Natural killer cell (primary cell): Measurements from ENCODE around the gene B3GNT5. TPM values are rescaled to one million over a fixed set of nuclear protein-coding genes. Genes with fewer than 3 reads are reported as not detected.

Experiments used
- ATAC-seq, 3 donors: fragments of 150-1000 bp in 2 of 3; fragments of 200-7000 bp in 1 of 3; cut with Tn5 transposase; 1 replicate in 1 of 3; 2 replicates in 2 of 3; pipeline ENCODE4 v1.10.0; 2021; ENCODE audit warnings: mild to moderate bottlenecking in 2 of 3, moderate library complexity in 2 of 3
- DNase-seq, 2 donors: peaks; one replicate each; pipeline versions ENCODE4 v3.0.0 to v3.0.0-alpha.2; 2013 to 2021; ENCODE audit warnings: mixed read lengths in 1 of 2
- H3K27ac ChIP-seq: one replicate; pipeline ENCODE4 v1.5.1; 2013; ENCODE audit warnings: mild to moderate bottlenecking, low read length
- H3K27me3 ChIP-seq: one replicate; pipeline ENCODE4 v1.6.1; 2013; ENCODE audit warnings: low read length; ENCODE audit not compliant: control insufficient read depth, insufficient read depth
- H3K36me3 ChIP-seq: one replicate; pipeline ENCODE4 v1.6.1; 2013; ENCODE audit warnings: low read length; ENCODE audit not compliant: control insufficient read depth, insufficient read depth
- H3K4me1 ChIP-seq: one replicate; pipeline ENCODE4 v1.6.1; 2013; ENCODE audit warnings: low read length; ENCODE audit not compliant: control insufficient read depth, insufficient read depth
- H3K4me3 ChIP-seq: one replicate; pipeline ENCODE4 v1.5.1; 2013; ENCODE audit warnings: low read length
- H3K9me3 ChIP-seq: one replicate; pipeline ENCODE4 v1.6.1; 2013; ENCODE audit warnings: low read length; ENCODE audit not compliant: control insufficient read depth, insufficient read depth
- H3K27ac Mint-ChIP-seq, 2 donors: one replicate each; pipeline ENCODE4 v1.8.0; 2022; ENCODE audit warnings: mild to moderate bottlenecking in 2 of 2, mixed read lengths in 2 of 2, moderate library complexity in 1 of 2
- H3K27me3 Mint-ChIP-seq, 2 donors: one replicate each; pipeline ENCODE4 v1.8.0; 2022; ENCODE audit warnings: low read depth in 2 of 2, mixed read lengths in 2 of 2
- H3K36me3 Mint-ChIP-seq: one replicate; pipeline ENCODE4 v1.8.0; 2022; ENCODE audit warnings: mixed read lengths
- H3K4me1 Mint-ChIP-seq, 2 donors: one replicate each; pipeline ENCODE4 v1.8.0; 2022; ENCODE audit warnings: mixed read lengths in 2 of 2
- H3K4me3 Mint-ChIP-seq: one replicate; pipeline ENCODE4 v1.8.0; 2022; ENCODE audit warnings: mild to moderate bottlenecking, moderate library complexity, mixed read lengths
- H3K9me3 Mint-ChIP-seq, 2 donors: one replicate each; pipeline ENCODE4 v1.8.0; 2022; ENCODE audit warnings: mixed read lengths in 2 of 2
- WGBS: methylation state at CpG from one replicate; pipeline ENCODE4 v1.1.7; 2013; ENCODE audit warnings: missing lambda C conversion rate; ENCODE audit not compliant: insufficient coverage; 5-methylcytosine and 5-hydroxymethylcytosine counted together
- intact Hi-C: fragments of 100-400 bp; cut with micrococcal nuclease; formaldehyde crosslinking; loops from one replicate; pipeline ENCODE4 v1.14.2; 2022
- total RNA-seq, 4 donors: library from RNA; stranded (reverse); fragments of 120-200 nt in 1 of 4; gene quantifications; one replicate each; pipeline versions ENCODE4 v1.2.3 to v1.2.4, GENCODE V29; 2013 to 2022
- TF ChIP-seq, protein P1 (sequence below): fragments of 200-600 bp; IDR thresholded peaks from one replicate; pipeline ENCODE4 v1.8.0; 2022; ENCODE audit warnings: antibody characterized with exemption

B3GNT5 gene
- total RNA-seq, 3 donors from 2014 or later (not counting 1 experiment from before 2014, with no cell fraction given), result 1.2 to 4.5 (median 3.4) TPM

DNA sequence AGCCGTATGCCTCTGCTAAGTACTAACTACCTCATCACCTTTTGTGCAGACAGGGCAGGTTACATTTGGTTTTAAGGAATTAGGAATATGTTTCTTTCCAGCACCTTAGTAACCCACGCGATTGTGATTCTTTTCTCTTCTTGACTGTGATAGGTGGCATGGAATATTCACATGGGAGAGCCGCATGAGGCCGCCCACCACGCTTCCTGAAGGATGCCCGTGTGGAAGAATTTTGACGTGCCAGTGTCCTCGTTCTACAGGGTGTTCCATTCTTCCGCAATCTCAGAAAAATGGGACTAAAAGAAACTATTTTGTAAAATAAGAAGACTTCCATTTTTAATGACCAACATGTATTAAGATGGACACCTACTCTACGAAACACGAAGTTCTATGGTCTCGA, 16.3 kb downstream of the B3GNT5 start:
- no peak overlapping the region for H3K4me3 ChIP-seq
- peaks cover 0 to 2% of the 10 kb centered on the region in 2 donors for H3K27me3 Mint-ChIP-seq
- 96% methylated on average over 11 of the region's 13 CpGs for WGBS
- H3K27ac ChIP-seq, result no peak overlapping the region
- no peaks in the 10 kb centered on the region for H3K9me3 Mint-ChIP-seq
- intact Hi-C loops, result no loop called here
- TF ChIP-seq, protein P1, sequence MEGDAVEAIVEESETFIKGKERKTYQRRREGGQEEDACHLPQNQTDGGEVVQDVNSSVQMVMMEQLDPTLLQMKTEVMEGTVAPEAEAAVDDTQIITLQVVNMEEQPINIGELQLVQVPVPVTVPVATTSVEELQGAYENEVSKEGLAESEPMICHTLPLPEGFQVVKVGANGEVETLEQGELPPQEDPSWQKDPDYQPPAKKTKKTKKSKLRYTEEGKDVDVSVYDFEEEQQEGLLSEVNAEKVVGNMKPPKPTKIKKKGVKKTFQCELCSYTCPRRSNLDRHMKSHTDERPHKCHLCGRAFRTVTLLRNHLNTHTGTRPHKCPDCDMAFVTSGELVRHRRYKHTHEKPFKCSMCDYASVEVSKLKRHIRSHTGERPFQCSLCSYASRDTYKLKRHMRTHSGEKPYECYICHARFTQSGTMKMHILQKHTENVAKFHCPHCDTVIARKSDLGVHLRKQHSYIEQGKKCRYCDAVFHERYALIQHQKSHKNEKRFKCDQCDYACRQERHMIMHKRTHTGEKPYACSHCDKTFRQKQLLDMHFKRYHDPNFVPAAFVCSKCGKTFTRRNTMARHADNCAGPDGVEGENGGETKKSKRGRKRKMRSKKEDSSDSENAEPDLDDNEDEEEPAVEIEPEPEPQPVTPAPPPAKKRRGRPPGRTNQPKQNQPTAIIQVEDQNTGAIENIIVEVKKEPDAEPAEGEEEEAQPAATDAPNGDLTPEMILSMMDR, result no peak
- no peak overlapping the region for H3K27ac Mint-ChIP-seq
- no peaks in the 10 kb centered on the region for H3K4me1 Mint-ChIP-seq
- DNase-seq (no peak), ATAC-seq (no peak)
- no peak overlapping the region for H3K4me3 Mint-ChIP-seq
- peaks cover 4% of the 10 kb centered on the region for H3K4me1 ChIP-seq
- H3K36me3 Mint-ChIP-seq, result no peaks in the 10 kb centered on the region
- no peaks in the 10 kb centered on the region for H3K36me3 ChIP-seq
- H3K9me3 ChIP-seq, result no peaks in the 10 kb centered on the region
- H3K27me3 ChIP-seq, result no peaks in the 10 kb centered on the region

DNA sequence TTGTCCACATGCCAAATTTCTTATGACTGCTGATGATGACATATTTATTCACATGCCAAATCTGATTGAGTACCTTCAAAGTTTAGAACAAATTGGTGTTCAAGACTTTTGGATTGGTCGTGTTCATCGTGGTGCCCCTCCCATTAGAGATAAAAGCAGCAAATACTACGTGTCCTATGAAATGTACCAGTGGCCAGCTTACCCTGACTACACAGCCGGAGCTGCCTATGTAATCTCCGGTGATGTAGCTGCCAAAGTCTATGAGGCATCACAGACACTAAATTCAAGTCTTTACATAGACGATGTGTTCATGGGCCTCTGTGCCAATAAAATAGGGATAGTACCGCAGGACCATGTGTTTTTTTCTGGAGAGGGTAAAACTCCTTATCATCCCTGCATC, 17.3 kb downstream of the B3GNT5 start:
- H3K4me3 Mint-ChIP-seq, result no peak overlapping the region
- 97% methylated on average over 7 of the region's 7 CpGs for WGBS
- no peak overlapping the region for H3K27ac Mint-ChIP-seq
- Histone ChIP-seq H3K36me3 (no peaks in the 10 kb centered on the region), H3K4me3 (no peak overlapping the region), H3K4me1 (peaks cover under 1% of the 10 kb centered on the region), H3K27ac (no peak overlapping the region), H3K9me3 (no peaks in the 10 kb centered on the region), H3K27me3 (no peaks in the 10 kb centered on the region)
- no peaks in the 10 kb centered on the region for H3K36me3 Mint-ChIP-seq
- intact Hi-C loops, result no loop called here
- H3K27me3 Mint-ChIP-seq, result peaks cover 0 to 8% of the 10 kb centered on the region in 2 donors
- H3K9me3 Mint-ChIP-seq, result no peaks in the 10 kb centered on the region
- DNase-seq (no peak), ATAC-seq (no peak)
- TF ChIP-seq, protein P1, result no peak
- no peaks in the 10 kb centered on the region for H3K4me1 Mint-ChIP-seq

DNA sequence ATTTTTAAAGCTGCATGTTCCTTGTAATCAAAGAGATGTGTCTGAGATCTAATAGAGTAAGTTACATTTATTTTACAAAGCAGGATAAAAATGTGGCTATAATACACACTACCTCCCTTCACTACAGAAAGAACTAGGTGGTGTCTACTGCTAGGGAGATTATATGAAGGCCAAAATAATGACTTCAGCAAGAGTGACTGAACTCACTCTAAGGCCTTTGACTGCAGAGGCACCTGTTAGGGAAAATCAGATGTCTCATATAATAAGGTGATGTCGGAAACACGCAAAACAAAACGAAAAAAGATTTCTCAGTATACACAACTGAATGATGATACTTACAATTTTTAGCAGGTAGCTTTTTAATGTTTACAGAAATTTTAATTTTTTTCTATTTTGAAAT, 19.1 kb downstream of the B3GNT5 start:
- ATAC-seq (no peak), DNase-seq (no peak)
- no peaks in the 10 kb centered on the region for H3K4me1 Mint-ChIP-seq
- H3K9me3 ChIP-seq, result no peaks in the 10 kb centered on the region
- no peaks in the 10 kb centered on the region for H3K36me3 Mint-ChIP-seq
- no peak overlapping the region for H3K4me3 ChIP-seq
- peaks cover 0 to 8% of the 10 kb centered on the region in 2 donors for H3K27me3 Mint-ChIP-seq
- no peak overlapping the region for H3K27ac Mint-ChIP-seq
- H3K4me1 ChIP-seq, result no peaks in the 10 kb centered on the region
- TF ChIP-seq, protein P1, result no peak
- no peaks in the 10 kb centered on the region for H3K9me3 Mint-ChIP-seq
- no peaks in the 10 kb centered on the region for H3K27me3 ChIP-seq
- H3K27ac ChIP-seq, result no peak overlapping the region
- H3K4me3 Mint-ChIP-seq, result no peak overlapping the region
- intact Hi-C loops, result no loop called here
- WGBS, result 100% methylated on average over 1 of the region's 3 CpGs
- H3K36me3 ChIP-seq, result no peaks in the 10 kb centered on the region

DNA sequence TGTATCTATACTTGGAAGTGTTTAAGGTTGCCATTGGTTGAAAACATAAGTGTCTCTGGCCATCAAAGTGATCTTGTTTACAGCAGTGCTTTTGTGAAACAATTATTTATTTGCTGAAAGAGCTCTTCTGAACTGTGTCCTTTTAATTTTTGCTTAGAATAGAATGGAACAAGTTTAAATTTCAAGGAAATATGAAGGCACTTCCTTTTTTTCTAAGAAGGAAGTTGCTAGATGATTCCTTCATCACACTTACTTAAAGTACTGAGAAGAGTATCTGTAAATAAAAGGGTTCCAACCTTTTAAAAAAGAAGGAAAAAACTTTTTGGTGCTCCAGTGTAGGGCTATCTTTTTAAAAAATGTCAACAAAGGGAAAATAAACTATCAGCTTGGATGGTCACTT, 19.7 kb downstream of the B3GNT5 start:
- DNase-seq (no peak), ATAC-seq (no peak)
- Histone ChIP-seq H3K27me3 (no peaks in the 10 kb centered on the region), H3K36me3 (no peaks in the 10 kb centered on the region), H3K4me3 (no peak overlapping the region), H3K27ac (no peak overlapping the region), H3K9me3 (no peaks in the 10 kb centered on the region), H3K4me1 (no peaks in the 10 kb centered on the region)
- TF ChIP-seq, protein P1, result no peak
- Mint-ChIP-seq H3K9me3 (no peaks in the 10 kb centered on the region), H3K4me1 (no peaks in the 10 kb centered on the region), H3K27me3 (peaks cover 0 to 8% of the 10 kb centered on the region in 2 donors), H3K36me3 (no peaks in the 10 kb centered on the region), H3K4me3 (no peak overlapping the region), H3K27ac (no peak overlapping the region)
- intact Hi-C loops, result no loop called here
